HG03095 (cell line): ENCODE data around the gene GPRC5A.
A peak's percentile ranks its signal among the peaks of the same experiment; 100 is the strongest.

Experiments used
- ATAC-seq: cut with Tn5 transposase; IDR thresholded peaks from one replicate; pipeline ENCODE4 v1.9.1; 2021; ENCODE audit warnings: moderate library complexity; ENCODE audit not compliant: unreplicated experiment

Gene GPRC5A

DNA sequence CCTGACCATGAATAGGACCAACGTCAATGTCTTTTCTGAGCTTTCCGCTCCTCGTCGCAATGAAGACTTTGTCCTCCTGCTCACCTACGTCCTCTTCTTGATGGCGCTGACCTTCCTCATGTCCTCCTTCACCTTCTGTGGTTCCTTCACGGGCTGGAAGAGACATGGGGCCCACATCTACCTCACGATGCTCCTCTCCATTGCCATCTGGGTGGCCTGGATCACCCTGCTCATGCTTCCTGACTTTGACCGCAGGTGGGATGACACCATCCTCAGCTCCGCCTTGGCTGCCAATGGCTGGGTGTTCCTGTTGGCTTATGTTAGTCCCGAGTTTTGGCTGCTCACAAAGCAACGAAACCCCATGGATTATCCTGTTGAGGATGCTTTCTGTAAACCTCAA is 17.3 kb downstream of the GPRC5A start:
- ATAC-seq, result no peak

DNA sequence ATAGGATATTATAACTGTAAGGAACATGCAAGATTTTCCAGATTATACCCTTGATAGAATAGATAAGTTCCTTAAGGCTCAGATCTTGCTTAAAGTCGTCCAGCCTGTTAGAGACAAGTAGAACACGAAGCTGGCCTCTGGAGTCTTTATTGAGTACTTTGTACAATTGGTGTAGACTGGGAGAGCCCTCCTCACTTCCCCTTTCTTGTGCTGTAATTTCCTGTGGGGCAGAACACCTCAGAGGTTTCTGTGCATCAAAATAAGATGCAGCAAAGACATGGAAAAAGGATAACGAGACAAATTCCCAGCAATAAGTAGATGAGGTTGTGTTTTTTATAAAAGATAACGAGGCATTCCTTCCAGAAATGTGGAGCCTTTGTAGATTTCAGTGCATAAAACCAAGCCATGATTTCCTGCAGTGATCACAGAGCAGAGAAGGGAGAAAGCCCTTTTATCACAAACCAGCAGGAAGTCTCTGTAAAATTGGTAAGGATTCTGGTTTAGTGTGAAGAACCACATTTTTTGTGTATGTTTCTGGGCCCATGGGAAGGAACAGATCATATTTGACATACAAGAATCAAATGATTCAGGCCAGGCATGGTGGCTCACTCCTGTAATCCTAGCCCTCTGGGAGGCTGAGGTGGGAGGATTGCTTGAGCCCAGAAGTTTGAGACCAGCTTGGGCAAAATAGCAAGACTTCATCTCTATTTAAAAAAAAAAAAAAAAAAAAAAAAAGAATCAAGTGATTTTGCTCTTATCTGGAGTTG is 18.0 kb downstream of the GPRC5A start:
- ATAC-seq, result no peak

DNA sequence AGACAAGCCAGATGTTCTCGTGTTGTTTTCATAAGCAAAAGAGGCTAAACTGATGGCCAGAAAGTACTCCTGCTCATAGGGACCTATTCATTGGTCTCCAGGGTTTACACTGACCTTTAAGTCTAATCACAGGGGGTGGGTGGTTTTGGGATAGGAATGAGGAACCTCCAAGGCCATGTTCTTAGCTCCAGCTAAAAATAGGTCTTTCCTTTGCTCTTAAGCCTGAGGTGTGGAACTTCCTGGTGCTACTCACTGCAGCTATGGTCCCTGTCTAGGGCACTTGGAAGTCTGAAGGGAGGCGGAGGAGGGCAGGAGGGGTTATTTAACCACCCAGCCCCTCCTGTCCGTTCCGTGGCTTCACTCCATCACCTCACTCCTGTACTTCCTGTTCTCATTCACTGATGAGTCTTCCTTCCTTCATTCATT is 18.6 kb downstream of the GPRC5A start:
- ATAC-seq, result no peak

DNA sequence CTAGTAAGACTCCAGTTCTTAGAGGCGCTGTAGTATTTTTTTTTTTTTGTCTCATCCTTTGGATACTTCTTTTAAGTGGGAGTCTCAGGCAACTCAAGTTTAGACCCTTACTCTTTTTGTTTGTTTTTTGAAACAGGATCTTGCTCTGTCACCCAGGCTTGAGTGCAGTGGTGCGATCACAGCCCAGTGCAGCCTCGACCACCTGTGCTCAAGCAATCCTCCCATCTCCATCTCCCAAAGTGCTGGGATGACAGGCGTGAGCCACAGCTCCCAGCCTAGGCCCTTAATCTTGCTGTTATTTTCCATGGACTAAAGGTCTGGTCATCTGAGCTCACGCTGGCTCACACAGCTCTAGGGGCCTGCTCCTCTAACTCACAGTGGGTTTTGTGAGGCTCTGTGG is 21.3 kb downstream of the GPRC5A start:
- ATAC-seq, result no peak

DNA sequence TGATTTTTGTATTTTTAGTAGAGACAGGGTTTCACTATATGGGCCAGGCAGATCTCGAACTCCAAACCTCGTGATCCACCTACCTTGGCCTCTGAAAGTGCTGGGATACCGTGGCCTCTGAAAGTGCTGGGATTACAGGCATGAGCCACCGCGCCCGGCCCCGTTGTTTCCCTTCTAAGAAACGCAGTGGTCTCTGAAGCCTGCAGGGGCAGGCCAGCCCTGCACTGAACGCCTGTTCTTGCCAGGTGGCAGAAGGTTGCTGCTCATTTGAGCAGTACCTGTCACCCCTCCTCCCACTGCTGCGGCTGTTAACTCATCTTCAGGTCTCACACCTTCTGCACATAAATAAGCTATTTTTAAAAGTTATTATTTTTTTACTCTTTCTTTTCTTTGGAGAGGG is 24.3 kb downstream of the GPRC5A start:
- ATAC-seq, result no peak

DNA sequence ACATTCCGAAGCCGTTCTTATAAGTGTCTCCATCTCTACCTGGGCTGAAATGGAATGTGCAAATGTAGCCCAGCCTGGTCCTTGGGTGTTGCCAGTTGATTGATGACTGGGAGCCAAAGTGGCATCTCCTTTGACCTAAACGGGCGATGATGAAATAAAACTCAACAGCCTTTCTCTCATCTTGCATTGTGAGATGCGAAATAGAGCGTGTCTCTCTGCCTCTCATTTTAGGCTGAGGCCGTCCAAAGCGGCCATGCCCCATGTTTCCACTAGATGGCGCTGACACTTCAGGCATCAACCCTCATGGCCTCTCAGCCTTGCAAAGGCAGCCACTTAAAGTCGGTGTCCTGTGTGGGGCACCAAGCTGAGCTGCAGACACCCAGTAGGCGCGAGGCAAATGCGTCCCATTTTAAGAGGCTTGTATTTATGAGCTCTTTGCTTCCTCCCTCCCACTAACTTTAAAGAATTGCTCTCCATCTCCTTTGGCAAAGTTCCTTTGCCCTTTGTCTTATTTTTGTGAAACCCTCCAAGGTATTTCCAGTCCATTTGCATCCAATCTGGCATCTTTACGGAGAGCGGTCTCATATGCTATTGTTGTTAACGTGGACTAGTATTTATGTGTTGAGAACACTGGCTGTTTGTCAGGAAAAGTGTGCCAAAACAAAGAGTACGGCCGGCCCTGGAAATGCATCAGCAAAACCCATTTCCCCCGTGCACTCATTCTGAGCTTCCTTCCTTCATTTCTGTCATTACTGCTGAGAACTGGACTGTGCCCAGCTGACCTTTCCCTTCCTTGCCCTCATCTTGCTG is 25.0 kb downstream of the GPRC5A start:
- peak; percentile 96 for ATAC-seq

DNA sequence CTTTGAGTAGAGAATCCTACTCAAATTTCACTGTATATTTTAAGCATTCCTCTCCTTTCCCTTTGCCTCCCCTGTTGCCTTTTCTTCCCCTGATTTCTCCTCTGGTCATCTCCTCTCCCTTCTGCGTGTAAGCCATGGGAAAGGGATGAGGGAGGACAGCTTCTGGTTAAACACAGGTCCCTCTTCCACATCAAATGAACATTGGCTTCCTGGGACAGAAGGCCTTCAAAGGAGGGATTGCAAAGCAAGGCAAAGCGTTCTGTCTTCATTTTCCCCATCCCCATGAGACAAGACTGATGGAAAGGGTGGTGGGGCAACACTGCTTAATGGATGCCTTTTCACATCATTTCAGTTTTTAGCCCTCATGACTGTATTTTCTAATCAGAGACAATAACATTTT is 26.2 kb downstream of the GPRC5A start:
- no peak for ATAC-seq

DNA sequence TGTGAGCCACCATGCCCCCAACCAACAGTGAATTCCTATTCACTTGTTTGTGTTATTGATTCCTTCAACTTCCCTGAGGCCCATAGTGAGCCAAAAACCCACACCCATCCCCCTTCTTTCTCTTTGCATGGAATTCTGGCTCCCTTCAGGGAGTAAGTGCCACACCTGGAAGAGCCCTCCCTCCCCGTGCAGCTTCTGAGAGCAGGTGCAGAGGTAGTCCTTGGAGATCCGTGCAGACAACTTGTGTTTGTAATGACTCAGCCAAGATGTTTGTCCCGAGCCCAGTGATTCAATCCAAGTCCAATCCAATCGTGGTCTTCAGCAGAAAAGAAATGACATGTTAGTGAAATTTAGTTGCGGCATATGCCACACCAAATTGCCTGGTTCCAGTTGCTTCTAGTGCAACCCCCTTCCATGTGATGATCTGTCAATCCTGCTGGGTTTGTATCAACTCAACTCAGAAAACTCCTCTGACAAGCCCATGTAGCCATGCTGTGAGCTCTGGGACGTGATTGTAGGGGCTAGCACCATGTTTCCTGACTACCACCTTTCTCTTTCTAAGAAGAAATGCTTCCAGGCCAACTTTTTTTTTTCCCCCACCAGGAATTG is 27.5 kb downstream of the GPRC5A start:
- no peak for ATAC-seq

DNA sequence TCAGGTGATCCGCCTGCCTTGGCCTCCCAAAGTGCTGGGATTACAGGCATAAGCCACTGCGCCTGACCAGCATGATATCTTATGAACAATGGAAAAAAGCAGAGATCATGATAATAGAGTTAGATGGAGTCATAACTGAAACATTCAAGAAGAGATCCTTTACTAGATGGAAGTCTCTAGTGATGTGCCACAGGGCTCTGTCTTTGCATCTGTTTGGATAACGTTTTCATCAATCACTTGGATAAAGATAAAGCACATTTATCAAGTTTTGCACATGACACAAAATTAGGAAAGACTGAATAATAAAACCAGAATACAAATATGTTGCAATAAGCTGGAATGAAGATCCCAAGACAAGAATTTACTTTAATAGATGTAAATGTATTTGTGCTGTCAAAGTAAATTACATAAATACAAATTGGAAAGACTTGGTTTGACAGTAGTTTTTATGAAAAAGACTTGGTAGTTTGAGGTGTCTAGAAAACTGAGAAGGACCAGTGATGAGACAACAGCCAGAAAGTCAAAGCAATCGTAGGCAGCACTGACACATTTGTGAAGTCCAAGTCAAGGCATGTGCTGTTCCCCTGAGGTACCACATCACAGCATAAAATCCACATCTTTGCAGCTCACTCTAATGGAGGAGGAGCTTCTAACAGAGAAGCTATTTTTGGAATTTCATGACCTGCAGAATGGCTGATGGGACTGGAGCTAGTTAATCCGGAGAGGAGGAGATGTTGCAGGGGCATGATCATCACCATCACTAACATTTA is 28.5 kb downstream of the GPRC5A start:
- no peak for ATAC-seq

DNA sequence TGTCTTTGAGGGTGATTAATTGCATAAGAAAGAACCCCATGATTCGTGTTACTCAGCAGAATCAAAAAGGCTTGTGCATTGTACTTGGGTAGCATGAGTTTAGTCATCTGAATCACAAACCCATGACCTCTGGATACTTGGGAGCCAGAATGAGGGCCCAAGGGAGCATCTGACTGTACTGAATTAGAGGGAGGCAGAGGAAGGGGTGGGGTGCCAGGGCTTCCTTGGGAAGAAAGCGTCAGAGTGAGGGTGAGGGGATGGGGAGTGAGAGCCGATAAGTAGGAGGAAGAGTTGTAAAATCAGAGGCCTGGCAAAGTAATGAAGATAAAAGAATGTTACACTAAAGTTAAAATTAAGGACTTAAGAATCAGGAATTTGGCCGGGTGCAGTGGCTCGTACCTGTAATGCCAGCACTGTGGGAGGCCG is 30.8 kb downstream of the GPRC5A start:
- ATAC-seq, result no peak

DNA sequence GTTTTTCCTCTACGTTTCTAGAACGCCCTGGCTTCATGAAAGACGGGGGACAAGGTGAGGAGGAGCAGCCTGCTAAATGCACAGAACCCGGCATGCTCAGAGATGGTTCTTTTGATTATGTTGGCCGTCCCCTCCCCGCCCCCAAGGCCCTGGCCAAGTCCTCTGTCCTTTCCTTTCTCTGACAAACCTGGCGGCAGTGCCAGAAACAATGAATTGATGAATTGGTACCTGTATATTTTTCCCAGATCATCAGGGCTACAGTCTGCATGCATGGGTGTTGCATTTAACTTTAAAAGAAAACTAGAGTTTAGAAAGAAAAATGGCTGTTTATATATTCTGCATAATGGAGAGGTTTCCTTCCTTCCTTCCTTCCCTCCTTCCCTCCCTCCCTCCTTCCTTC is 31.6 kb downstream of the GPRC5A start:
- no peak for ATAC-seq

DNA sequence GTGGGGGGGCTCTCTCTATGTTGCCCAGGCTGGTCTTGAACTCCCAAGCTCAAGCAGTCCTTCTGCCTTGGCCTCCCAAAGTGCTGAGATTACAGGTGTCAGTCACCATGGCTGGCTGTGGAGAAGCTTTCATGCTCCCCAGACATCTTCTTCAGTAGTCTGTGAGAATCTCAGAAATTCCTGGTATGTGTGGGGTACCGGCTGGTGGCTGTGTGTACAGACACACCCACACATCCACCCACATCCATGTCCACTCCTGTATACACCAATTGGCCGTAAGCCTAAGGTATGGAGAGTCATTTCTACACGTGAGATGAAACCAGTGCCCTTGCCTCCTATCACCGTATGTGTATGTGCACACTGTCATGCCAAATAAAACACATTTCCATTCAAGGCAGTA is 32.8 kb downstream of the GPRC5A start:
- no peak for ATAC-seq

DNA sequence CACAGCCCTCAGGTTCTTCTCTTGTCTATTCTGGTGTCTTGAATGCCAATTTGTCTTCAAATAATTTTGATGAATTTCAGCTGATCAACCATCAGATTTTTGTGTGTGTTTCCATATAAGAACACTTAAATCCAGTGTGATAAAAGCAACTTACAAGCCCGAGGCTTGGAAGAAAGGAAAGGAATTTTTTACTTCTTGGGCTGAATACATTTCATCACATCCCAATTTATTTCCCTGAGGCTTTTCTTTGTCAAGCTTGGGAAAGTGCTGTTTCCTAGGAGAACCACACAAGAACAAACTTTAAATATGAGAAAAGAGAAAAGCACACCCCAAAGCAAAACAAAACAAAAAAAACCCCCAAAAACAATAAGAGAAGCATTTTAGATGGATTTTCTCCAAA is 34.0 kb downstream of the GPRC5A start:
- no peak for ATAC-seq

DNA sequence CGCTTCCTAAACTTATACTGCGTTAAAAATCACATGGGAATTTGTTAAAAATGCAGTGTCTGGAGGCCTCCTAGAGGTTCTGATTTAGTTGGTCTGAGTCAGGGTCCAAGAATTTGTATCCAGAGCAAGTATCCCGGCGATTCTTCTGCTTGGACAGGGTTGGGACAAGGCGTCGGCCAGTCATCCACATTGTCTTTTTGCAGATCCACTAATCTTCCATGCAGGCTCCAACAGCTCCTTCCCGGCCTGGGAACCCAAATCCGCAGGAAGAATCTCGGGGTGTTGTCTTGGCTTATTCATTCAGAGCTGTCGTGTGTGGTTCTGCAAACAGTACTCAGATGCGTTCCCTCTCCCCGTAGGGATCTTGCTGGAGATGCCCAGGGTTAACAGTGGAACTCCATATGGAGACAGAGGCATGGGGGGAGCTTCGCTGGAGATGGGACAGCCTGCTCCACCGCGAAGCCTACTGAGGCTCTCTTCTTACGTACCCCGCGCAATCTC is 35.3 kb downstream of the GPRC5A start:
- no peak for ATAC-seq

DNA sequence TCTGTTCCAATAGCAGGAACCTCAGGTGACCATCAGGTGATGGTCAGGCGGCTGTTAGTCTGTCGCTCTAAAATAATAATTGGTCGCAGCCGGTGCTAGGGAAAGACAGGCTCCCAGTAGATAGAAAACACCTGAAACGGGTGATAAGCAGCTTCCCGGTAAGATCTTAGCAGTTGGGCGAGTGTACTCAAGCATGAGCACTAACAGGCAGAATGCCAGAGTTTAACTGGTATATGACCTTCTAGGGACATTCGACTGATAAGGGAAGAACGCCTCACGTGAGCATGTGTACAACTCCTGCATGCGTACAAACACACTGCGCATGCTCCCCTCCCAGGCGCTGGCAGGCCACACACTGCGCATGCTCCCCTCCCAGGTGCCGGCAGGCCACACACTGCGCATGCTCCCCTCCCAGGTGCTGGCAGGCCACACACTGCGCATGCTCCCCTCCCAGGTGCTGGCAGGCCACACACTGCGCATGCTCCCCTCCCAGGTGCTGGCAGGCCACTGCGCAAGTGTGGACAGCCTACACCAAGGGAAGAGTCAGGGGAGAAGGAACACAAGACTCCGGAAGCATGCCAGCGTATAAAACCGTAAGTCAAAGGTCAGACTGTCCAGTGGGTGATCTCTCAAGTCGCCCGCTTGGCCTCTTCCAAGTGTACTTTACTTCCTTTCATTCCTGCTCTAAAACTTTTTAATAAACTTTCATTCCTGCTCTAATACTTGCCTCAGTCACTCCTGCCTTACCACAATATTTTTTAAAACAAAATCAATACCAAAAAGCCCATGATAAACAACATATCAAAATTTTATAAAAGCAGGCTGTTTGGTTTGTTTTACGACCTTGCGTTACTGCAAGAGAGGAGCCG is 36.1 kb downstream of the GPRC5A start:
- ATAC-seq, result no peak

DNA sequence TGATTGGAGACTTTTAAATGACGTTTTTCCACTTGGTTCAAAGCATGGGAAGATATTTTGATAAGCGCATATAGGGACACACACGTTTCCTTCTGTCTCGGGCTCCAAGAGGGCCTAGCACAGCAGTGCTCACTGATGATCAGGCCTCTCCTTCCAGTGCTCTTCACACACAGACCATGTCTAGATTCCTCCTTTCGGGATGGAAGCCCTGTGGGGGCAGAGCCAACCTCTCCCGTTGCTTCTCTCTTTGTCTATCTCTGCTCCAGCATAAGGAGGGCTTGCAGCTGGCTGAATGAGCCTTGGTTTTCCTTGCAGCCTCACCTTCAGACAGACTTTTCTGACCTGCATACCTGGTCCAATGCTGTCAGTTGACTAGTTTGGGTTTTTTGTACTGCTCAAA is 38.3 kb downstream of the GPRC5A start:
- no peak for ATAC-seq

DNA sequence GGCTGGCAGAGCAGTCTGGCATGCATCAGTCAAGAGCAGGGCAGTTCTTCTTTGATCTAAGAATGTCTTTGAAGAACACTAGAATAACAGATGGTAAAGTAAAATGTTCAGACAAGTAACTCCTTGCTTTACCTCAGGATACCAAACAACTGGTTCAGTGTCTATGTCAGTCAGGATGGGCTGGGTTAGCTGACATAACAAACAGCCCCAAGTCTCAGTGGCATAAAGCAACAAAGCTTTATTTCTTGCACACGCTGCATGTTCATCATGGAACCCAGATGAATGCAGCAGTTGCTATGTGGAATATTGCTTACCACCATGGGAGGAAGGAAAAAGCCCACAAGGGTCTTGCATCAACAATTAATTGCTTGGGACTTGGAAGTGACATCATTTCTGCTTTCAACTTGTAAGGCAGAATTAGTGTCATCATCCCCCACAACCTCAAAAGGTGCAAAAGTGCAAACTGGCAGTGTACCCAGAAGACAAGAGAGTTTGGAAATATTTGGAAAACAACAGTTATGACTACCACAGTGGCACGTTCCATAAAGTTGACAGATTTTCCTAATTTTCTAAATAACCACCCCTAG is 39.4 kb downstream of the GPRC5A start:
- ATAC-seq, result no peak

DNA sequence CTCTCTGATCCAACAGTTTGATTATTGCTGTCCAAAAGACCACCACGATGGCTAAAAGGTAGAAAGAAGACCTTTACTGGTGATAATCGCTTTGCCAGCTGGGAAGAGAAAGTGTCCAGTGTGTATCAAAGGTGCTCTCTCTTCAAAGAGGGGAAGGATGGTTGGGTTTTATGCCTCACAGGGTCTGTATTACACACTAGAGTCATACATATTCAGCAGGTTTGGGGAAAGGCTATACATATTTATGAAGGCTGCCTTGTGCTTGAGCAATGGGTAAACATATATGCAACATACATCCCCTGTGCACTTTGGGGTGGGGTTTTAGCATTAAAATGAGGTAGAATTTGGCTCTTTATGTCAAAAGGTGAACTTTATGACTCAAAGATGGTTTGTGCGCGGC is 42.4 kb downstream of the GPRC5A start:
- ATAC-seq, result no peak

DNA sequence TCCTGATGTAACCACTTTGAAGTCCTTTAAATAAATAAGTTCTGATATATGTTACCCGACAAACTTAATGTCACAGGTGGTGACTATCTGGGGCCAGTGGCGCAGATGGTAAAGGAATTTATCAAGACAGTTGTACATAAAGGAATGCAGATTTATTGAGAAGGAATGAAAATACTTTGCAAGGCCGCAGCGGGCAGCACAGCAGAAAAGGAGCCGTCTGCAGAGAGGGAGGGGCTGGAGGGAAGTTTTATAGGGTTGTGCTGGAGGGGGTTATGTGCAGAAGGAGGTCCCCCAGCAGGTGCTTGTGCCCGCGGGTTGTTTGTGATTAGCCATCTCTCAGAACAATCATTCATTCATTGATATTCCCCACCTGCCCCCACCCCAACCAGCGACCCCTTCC is 43.2 kb downstream of the GPRC5A start:
- no peak for ATAC-seq
